Panc1 (cell line): ENCODE measurements around the gene AP1B1.

Experiments used
- CTCF ChIP-seq: fragments of 450-650 bp; IDR thresholded peaks from 2 replicates; pipeline ENCODE4 v1.5.1; 2017; ENCODE audit warnings: mild to moderate bottlenecking
- POLR2AphosphoS5 ChIP-seq: IDR thresholded peaks from 2 replicates; pipeline ENCODE4 v1.6.1; 2012; ENCODE audit warnings: mild to moderate bottlenecking, low read depth, low read length, moderate library complexity
- REST ChIP-seq, 2 experiments: IDR thresholded peaks; 2 replicates each; pipeline ENCODE4 v1.6.1; 2011 to 2012; ENCODE audit warnings: low read depth in 2 of 2, control low read depth in 1 of 2, low read length in 1 of 2, mild to moderate bottlenecking in 1 of 2, moderate library complexity in 1 of 2; ENCODE audit not compliant: insufficient read depth in 1 of 2
- SIN3A ChIP-seq: IDR thresholded peaks from 2 replicates; pipeline ENCODE4 v1.6.1; 2012; ENCODE audit warnings: low read depth, mild to moderate bottlenecking, low read length, moderate library complexity, borderline replicate concordance; ENCODE audit not compliant: insufficient read depth
- TCF7L2 ChIP-seq: IDR thresholded peaks from 2 replicates; pipeline ENCODE4 v1.6.1; 2011; ENCODE audit warnings: mild to moderate bottlenecking, low read depth, low read length, inconsistent platforms

- no peak for TF ChIP-seq POLR2AphosphoS5
- no peak for TF ChIP-seq CTCF
- no peak for TF ChIP-seq TCF7L2
- TF ChIP-seq SIN3A, result no peak
- TF ChIP-seq REST (IDR thresholded peaks at IDR 0.05; ENCODE audit: insufficient read depth in 1 of 2, low read depth in 2 of 2, low read length in 1 of 2), result no peak
These were observed 70.4 kb downstream of the AP1B1 start for GRCh38 chr22:29317827-29318454.
